ENCODE measurements around the gene CRACR2B. TPM values are rescaled to one million over a fixed set of nuclear protein-coding genes. Genes with fewer than 3 reads are reported as not detected.

CRACR2B gene
- total and polyA plus RNA-seq, 2 of the 13 experiments (the other 11 are each of a cell fraction or from before 2014, with no cell fraction given) = 14.9 to 21.0 TPM

DNA sequence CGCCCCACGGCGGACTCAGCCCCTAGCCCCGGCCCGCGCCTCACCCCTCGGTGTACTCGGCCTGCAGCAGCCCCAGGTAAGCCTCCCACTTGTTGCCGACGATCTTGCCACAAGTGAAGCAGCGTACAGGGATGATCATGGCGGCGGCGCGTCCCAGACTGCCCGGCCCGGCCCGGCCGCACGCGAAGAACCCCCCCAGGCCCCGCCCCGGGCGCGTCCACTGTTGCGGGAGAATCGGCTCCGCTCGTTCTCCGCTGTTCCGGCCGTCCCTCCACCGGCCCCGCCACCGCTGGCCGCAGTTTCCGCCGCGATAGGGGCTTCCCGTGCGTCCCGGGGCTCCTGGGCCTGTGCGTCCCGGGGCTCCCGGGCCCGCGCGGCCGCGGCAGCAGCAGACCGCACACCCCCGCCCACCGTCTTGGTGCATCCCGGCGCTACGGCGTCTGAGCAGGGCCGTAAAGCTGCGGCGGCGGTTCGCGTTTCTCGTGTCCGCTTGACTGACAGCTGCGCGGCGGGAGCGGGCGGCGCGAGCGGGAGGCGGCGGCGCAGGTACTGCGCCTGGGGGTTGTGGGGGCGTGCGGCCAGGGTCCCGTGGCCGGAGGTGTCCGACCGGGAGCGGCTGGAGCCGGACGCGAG lies 14.8 kb downstream of the CRACR2B start, which contains the start of the genes POLR2L and TSPAN4 (continued):
- TF ChIP-seq GLI4 (CRISPR knock-in tag; IDR thresholded peaks at IDR 0.05; ENCODE audit: borderline replicate concordance) (peak; percentile 95), HOXA9 (CRISPR knock-in tag; IDR thresholded peaks at IDR 0.05; ENCODE audit: borderline replicate concordance) (peak; percentile 78), NR2F2 (IDR thresholded peaks at IDR 0.05; ENCODE audit: borderline replicate concordance, low read depth) (no peak; the same call in 1 of the 2 replicates), GATAD1 (CRISPR knock-in tag; IDR thresholded peaks at IDR 0.05) (peak; percentile 86), ATAD3A (CRISPR knock-in tag; IDR thresholded peaks at IDR 0.05) (no peak), ZNF816 (CRISPR knock-in tag; IDR thresholded peaks at IDR 0.05; ENCODE audit: borderline replicate concordance) (no peak), AKAP8 (CRISPR knock-in tag; IDR thresholded peaks at IDR 0.05) (no peak), ZBTB38 (CRISPR knock-in tag; IDR thresholded peaks at IDR 0.05) (peak; percentile 19; the same call in 1 of the 2 replicates), RBAK (CRISPR knock-in tag; IDR thresholded peaks at IDR 0.05) (no peak), WIZ (CRISPR knock-in tag; IDR thresholded peaks at IDR 0.05) (no peak), ZNF724P (CRISPR knock-in tag; IDR thresholded peaks at IDR 0.05; ENCODE audit: borderline replicate concordance) (0 out of 2 replicates have a peak, but pooled peaks have one; percentile 18), TMF1 (CRISPR knock-in tag; IDR thresholded peaks at IDR 0.05; ENCODE audit: low read depth) (peak; percentile 83), ZNF720 (CRISPR knock-in tag; IDR thresholded peaks at IDR 0.05) (no peak), POLR2AphosphoS5 (IDR thresholded peaks at IDR 0.05; ENCODE audit: low read depth, low read length) (peak; percentile 97)
- TF ChIP-seq, protein P1, sequence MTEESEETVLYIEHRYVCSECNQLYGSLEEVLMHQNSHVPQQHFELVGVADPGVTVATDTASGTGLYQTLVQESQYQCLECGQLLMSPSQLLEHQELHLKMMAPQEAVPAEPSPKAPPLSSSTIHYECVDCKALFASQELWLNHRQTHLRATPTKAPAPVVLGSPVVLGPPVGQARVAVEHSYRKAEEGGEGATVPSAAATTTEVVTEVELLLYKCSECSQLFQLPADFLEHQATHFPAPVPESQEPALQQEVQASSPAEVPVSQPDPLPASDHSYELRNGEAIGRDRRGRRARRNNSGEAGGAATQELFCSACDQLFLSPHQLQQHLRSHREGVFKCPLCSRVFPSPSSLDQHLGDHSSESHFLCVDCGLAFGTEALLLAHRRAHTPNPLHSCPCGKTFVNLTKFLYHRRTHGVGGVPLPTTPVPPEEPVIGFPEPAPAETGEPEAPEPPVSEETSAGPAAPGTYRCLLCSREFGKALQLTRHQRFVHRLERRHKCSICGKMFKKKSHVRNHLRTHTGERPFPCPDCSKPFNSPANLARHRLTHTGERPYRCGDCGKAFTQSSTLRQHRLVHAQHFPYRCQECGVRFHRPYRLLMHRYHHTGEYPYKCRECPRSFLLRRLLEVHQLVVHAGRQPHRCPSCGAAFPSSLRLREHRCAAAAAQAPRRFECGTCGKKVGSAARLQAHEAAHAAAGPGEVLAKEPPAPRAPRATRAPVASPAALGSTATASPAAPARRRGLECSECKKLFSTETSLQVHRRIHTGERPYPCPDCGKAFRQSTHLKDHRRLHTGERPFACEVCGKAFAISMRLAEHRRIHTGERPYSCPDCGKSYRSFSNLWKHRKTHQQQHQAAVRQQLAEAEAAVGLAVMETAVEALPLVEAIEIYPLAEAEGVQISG (CRISPR knock-in tag; IDR thresholded peaks at IDR 0.05) = peak; percentile 36; the same call in 1 of the 2 replicates
- TF ChIP-seq, protein P2, sequence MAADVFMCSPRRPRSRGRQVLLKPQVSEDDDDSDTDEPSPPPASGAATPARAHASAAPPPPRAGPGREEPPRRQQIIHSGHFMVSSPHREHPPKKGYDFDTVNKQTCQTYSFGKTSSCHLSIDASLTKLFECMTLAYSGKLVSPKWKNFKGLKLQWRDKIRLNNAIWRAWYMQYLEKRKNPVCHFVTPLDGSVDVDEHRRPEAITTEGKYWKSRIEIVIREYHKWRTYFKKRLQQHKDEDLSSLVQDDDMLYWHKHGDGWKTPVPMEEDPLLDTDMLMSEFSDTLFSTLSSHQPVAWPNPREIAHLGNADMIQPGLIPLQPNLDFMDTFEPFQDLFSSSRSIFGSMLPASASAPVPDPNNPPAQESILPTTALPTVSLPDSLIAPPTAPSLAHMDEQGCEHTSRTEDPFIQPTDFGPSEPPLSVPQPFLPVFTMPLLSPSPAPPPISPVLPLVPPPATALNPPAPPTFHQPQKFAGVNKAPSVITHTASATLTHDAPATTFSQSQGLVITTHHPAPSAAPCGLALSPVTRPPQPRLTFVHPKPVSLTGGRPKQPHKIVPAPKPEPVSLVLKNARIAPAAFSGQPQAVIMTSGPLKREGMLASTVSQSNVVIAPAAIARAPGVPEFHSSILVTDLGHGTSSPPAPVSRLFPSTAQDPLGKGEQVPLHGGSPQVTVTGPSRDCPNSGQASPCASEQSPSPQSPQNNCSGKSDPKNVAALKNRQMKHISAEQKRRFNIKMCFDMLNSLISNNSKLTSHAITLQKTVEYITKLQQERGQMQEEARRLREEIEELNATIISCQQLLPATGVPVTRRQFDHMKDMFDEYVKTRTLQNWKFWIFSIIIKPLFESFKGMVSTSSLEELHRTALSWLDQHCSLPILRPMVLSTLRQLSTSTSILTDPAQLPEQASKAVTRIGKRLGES (CRISPR knock-in tag; IDR thresholded peaks at IDR 0.05; ENCODE audit: borderline replicate concordance) = no peak
- TF ChIP-seq, protein P3, sequence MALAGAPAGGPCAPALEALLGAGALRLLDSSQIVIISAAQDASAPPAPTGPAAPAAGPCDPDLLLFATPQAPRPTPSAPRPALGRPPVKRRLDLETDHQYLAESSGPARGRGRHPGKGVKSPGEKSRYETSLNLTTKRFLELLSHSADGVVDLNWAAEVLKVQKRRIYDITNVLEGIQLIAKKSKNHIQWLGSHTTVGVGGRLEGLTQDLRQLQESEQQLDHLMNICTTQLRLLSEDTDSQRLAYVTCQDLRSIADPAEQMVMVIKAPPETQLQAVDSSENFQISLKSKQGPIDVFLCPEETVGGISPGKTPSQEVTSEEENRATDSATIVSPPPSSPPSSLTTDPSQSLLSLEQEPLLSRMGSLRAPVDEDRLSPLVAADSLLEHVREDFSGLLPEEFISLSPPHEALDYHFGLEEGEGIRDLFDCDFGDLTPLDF (CRISPR knock-in tag; IDR thresholded peaks at IDR 0.05) = no peak
- TF ChIP-seq, protein P4, sequence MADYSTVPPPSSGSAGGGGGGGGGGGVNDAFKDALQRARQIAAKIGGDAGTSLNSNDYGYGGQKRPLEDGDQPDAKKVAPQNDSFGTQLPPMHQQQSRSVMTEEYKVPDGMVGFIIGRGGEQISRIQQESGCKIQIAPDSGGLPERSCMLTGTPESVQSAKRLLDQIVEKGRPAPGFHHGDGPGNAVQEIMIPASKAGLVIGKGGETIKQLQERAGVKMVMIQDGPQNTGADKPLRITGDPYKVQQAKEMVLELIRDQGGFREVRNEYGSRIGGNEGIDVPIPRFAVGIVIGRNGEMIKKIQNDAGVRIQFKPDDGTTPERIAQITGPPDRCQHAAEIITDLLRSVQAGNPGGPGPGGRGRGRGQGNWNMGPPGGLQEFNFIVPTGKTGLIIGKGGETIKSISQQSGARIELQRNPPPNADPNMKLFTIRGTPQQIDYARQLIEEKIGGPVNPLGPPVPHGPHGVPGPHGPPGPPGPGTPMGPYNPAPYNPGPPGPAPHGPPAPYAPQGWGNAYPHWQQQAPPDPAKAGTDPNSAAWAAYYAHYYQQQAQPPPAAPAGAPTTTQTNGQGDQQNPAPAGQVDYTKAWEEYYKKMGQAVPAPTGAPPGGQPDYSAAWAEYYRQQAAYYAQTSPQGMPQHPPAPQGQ (CRISPR knock-in tag; IDR thresholded peaks at IDR 0.05; ENCODE audit: borderline replicate concordance) = no peak

Measured in HepG2 (cell line).